Testis (tissue), 2 donors: Measurements from ENCODE around the gene SH3RF1.

ENCODE experiments used
- POLR2A ChIP-seq: fragments of 450-650 bp; IDR thresholded peaks from one replicate; pipeline ENCODE4 v1.6.1; 2017; ENCODE audit warnings: antibody characterized with exemption, mild to moderate bottlenecking, moderate library complexity
- TF ChIP-seq, protein P1 (sequence below), 3 experiments: fragments of 450-650 bp in 2 of 3; fragments of 200-600 bp in 1 of 3; sonication (generic) in 1 of 3; IDR thresholded peaks; one replicate each; pipeline ENCODE4 v1.5.1; 2016 to 2019; ENCODE audit warnings: antibody characterized with exemption in 3 of 3, mild to moderate bottlenecking in 2 of 3, moderate library complexity in 1 of 3

DNA sequence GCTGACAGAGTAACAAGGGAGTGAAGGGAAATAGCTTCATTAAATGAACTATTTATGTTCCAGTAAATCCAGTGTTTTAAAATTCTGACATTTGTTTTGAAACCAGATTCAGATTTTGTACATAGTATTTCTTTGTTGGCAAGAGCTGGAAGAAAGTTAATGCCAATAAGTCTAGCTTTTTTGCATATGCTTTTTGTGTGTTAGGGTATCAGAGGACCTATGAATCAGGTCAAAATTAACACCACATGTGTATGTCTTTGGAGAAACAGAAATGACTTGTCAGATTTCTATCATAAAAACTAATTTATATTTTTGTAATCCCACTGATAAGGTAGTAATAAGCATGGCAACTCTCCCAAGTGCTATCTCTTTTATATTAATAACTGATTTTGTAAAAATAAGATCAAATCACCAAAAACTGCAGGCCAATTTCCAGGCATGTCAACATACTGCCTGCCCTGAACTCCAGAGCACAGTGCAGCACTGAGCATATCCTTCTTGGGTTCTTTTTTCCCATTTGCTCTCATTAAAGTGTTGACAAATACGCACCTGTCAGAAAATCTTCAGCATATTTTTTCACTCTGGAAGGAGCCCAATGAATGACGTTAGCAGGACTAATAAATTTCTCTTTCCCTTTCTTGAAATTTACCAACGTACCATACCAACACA is 65.5 kb downstream of the SH3RF1 start:
- TF ChIP-seq POLR2A: no peak
- TF ChIP-seq, protein P1, sequence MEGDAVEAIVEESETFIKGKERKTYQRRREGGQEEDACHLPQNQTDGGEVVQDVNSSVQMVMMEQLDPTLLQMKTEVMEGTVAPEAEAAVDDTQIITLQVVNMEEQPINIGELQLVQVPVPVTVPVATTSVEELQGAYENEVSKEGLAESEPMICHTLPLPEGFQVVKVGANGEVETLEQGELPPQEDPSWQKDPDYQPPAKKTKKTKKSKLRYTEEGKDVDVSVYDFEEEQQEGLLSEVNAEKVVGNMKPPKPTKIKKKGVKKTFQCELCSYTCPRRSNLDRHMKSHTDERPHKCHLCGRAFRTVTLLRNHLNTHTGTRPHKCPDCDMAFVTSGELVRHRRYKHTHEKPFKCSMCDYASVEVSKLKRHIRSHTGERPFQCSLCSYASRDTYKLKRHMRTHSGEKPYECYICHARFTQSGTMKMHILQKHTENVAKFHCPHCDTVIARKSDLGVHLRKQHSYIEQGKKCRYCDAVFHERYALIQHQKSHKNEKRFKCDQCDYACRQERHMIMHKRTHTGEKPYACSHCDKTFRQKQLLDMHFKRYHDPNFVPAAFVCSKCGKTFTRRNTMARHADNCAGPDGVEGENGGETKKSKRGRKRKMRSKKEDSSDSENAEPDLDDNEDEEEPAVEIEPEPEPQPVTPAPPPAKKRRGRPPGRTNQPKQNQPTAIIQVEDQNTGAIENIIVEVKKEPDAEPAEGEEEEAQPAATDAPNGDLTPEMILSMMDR (IDR thresholded peaks at IDR 0.05): no peak
